Measurements from ENCODE around the gene ELMOD2. TPM values are rescaled to one million over a fixed set of nuclear protein-coding genes. Genes with fewer than 3 reads are reported as not detected.
"Not testable (repeated sequence)": the region's sequence is repeated elsewhere in the genome, so short reads cannot be mapped to it uniquely, and the experiment has no call there.

ELMOD2 gene
- total and polyA plus RNA-seq, 4 donors, result 6.6 to 20.0 (median 15.8) TPM

GRCh38 chr4:140504261-140504660, 19.7 kb upstream of the ELMOD2 start:
- H3K9ac ChIP-seq (ENCODE audit: low read depth in 1 of 2, low read length in 2 of 2), result no peak overlapping the region
- H3K27me3 ChIP-seq (ENCODE audit: control insufficient read depth in 4 of 4, insufficient read depth in 4 of 4, low read length in 3 of 4), result peaks cover 0 to 3% (median 0%) of the 10 kb centered on the region in 4 donors
- no peaks in the 10 kb centered on the region for H3K36me3 ChIP-seq (ENCODE audit: control insufficient read depth in 4 of 4, insufficient read depth in 3 of 4, low read depth in 1 of 4, low read length in 3 of 4)
- H3K4me3 ChIP-seq (ENCODE audit: low read depth in 1 of 3, low read length in 3 of 3), result no peak overlapping the region
- no peaks in the 10 kb centered on the region for H3K9me3 ChIP-seq (ENCODE audit: control insufficient read depth in 4 of 4, low read length in 3 of 4)
- TF ChIP-seq, protein P1, sequence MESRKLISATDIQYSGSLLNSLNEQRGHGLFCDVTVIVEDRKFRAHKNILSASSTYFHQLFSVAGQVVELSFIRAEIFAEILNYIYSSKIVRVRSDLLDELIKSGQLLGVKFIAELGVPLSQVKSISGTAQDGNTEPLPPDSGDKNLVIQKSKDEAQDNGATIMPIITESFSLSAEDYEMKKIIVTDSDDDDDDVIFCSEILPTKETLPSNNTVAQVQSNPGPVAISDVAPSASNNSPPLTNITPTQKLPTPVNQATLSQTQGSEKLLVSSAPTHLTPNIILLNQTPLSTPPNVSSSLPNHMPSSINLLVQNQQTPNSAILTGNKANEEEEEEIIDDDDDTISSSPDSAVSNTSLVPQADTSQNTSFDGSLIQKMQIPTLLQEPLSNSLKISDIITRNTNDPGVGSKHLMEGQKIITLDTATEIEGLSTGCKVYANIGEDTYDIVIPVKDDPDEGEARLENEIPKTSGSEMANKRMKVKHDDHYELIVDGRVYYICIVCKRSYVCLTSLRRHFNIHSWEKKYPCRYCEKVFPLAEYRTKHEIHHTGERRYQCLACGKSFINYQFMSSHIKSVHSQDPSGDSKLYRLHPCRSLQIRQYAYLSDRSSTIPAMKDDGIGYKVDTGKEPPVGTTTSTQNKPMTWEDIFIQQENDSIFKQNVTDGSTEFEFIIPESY (IDR thresholded peaks at IDR 0.05), result no peak
- TF ChIP-seq CTCF (IDR thresholded peaks at IDR 0.05; ENCODE audit: low read depth, low read length, missing input control) (no peak), SP1 (IDR thresholded peaks at IDR 0.05) (no peak), TAF1 (conservative IDR thresholded peaks at IDR 0.05) (no peak), HNF4G (IDR thresholded peaks at IDR 0.05) (no peak), FOXA1 (IDR thresholded peaks at IDR 0.05) (no peak), GABPA (IDR thresholded peaks at IDR 0.05 in 1 of 2, conservative IDR thresholded peaks at IDR 0.05 in 1 of 2) (no peak), FOXA2 (IDR thresholded peaks at IDR 0.05) (no peak)
- TF ChIP-seq, protein P2, sequence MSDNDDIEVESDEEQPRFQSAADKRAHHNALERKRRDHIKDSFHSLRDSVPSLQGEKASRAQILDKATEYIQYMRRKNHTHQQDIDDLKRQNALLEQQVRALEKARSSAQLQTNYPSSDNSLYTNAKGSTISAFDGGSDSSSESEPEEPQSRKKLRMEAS (IDR thresholded peaks at IDR 0.05), result no peak
- TF ChIP-seq, protein P3, sequence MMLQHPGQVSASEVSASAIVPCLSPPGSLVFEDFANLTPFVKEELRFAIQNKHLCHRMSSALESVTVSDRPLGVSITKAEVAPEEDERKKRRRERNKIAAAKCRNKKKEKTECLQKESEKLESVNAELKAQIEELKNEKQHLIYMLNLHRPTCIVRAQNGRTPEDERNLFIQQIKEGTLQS (IDR thresholded peaks at IDR 0.05), result no peak
- no peaks in the 10 kb centered on the region for H3K4me1 ChIP-seq (ENCODE audit: control insufficient read depth in 4 of 4, insufficient read depth in 4 of 4, low read length in 3 of 4)
- H3K27ac ChIP-seq (ENCODE audit: low read depth in 1 of 2, low read length in 2 of 2), result no peak overlapping the region
- no peak for DNase-seq (ENCODE audit: low spot score)

GRCh38 chr4:140513765-140514164, 10.2 kb upstream of the ELMOD2 start:
- H3K27ac ChIP-seq (ENCODE audit: low read depth in 1 of 2, low read length in 2 of 2); H3K4me1 ChIP-seq (ENCODE audit: control insufficient read depth in 4 of 4, insufficient read depth in 4 of 4, low read length in 3 of 4); H3K36me3 ChIP-seq (ENCODE audit: control insufficient read depth in 4 of 4, insufficient read depth in 3 of 4, low read depth in 1 of 4, low read length in 3 of 4); H3K4me3 ChIP-seq (ENCODE audit: low read depth in 1 of 3, low read length in 3 of 3); H3K27me3 ChIP-seq (ENCODE audit: control insufficient read depth in 4 of 4, insufficient read depth in 4 of 4, low read length in 3 of 4); DNase-seq (ENCODE audit: low spot score); H3K9ac ChIP-seq (ENCODE audit: low read depth in 1 of 2, low read length in 2 of 2); H3K9me3 ChIP-seq (ENCODE audit: control insufficient read depth in 4 of 4, low read length in 3 of 4): not testable (repeated sequence)
- WGBS, result 94% methylated on average over 5 of the region's 5 CpGs

DNA sequence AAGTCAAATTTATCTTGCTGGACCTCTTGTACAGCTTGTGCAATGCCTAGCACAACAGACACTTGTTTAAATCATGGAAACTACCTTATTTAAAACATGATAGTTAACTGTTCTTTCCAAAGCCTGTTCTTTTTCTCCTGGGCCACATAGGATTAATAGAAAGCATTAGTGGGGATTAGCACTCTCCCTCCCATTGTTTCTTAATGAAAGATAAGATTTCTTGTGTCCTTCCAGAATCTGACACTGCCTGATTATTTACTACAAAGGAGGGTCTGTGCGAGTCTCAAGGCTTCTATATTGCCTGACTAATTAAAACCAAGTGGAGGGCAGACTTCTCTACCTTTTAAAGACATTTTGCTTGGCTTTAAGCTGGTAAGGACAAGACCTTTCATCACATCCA, 8.5 kb upstream of the ELMOD2 start:
- H3K36me3 ChIP-seq (ENCODE audit: control insufficient read depth in 4 of 4, insufficient read depth in 3 of 4, low read depth in 1 of 4, low read length in 3 of 4), result no peaks in the 10 kb centered on the region
- H3K27ac ChIP-seq (ENCODE audit: low read depth in 1 of 2, low read length in 2 of 2), result no peak overlapping the region
- H3K4me1 ChIP-seq (ENCODE audit: control insufficient read depth in 4 of 4, insufficient read depth in 4 of 4, low read length in 3 of 4), result no peaks in the 10 kb centered on the region
- H3K4me3 ChIP-seq (ENCODE audit: low read depth in 1 of 3, low read length in 3 of 3), result no peak overlapping the region
- no peaks in the 10 kb centered on the region for H3K27me3 ChIP-seq (ENCODE audit: control insufficient read depth in 4 of 4, insufficient read depth in 4 of 4, low read length in 3 of 4)
- DNase-seq (ENCODE audit: low spot score), result no peak
- 6% methylated on average over 1 of the region's 1 CpG for WGBS
- no peaks in the 10 kb centered on the region for H3K9me3 ChIP-seq (ENCODE audit: control insufficient read depth in 4 of 4, low read length in 3 of 4)
- no peak overlapping the region for H3K9ac ChIP-seq (ENCODE audit: low read depth in 1 of 2, low read length in 2 of 2)
- TF ChIP-seq TAF1 (conservative IDR thresholded peaks at IDR 0.05) (no peak), SP1 (IDR thresholded peaks at IDR 0.05) (no peak), YY1 (IDR thresholded peaks at IDR 0.05) (no peak), JUND (IDR thresholded peaks at IDR 0.05) (no peak), RAD21 (IDR thresholded peaks at IDR 0.05) (no peak), REST (IDR thresholded peaks at IDR 0.05) (no peak), CTCF (IDR thresholded peaks at IDR 0.05; ENCODE audit: low read depth, low read length, missing input control) (no peak), RXRA (IDR thresholded peaks at IDR 0.05) (no peak), EGR1 (IDR thresholded peaks at IDR 0.05; ENCODE audit: low read depth in 2 of 2) (no peak), FOXA2 (IDR thresholded peaks at IDR 0.05) (no peak), FOXA1 (IDR thresholded peaks at IDR 0.05) (no peak)
- TF ChIP-seq, protein P1 (IDR thresholded peaks at IDR 0.05), result no peak

All from liver (tissue), 9 donors.